ENCODE results near the gene SZT2.

The SZT2 gene

GRCh38 chr1:43441894-43442637 is 52.4 kb downstream of the SZT2 start:
- Histone ChIP-seq H2AFZ (ENCODE audit: low read depth, low read length, severe bottlenecking) (no peak overlapping the region), H3K27ac (ENCODE audit: low read depth, low read length) (no peak overlapping the region), H3K27me3 (ENCODE audit: low read length) (no peaks in the 10 kb centered on the region), H3K9me2 (replicated peaks; ENCODE audit: insufficient read depth, low read length) (no peaks in the 10 kb centered on the region), H3F3A (ENCODE audit: insufficient read depth) (no peaks in the 10 kb centered on the region), H4K20me1 (ENCODE audit: low read depth, low read length) (no peaks in the 10 kb centered on the region), H3K9ac (ENCODE audit: low read length) (no peak overlapping the region), H3K79me2 (ENCODE audit: insufficient read depth, low read length) (no peaks in the 10 kb centered on the region), H3K4me2 (ENCODE audit: low read depth, low read length, poor library complexity, severe bottlenecking) (no peak overlapping the region), H3K4me3 (ENCODE audit: insufficient read depth, low read length, poor library complexity, severe bottlenecking) (no peak overlapping the region), H3K36me3 (ENCODE audit: low read length) (no peaks in the 10 kb centered on the region), H3K9me3 (ENCODE audit: insufficient read depth, low read length) (no peaks in the 10 kb centered on the region)
- TF ChIP-seq EZH2phosphoT487 (conservative IDR thresholded peaks at IDR 0.05; ENCODE audit: low read length) (no peak), CTCF (IDR thresholded peaks at IDR 0.05; ENCODE audit: insufficient read depth, low read length, poor library complexity, severe bottlenecking) (no peak)

- no peaks in the 10 kb centered on the region for H4K20me1 ChIP-seq (ENCODE audit: low read depth, low read length)
- no peaks in the 10 kb centered on the region for H3K9me3 ChIP-seq (ENCODE audit: insufficient read depth, low read length)
- no peaks in the 10 kb centered on the region for H3F3A ChIP-seq (ENCODE audit: insufficient read depth)
- no peak overlapping the region for H2AFZ ChIP-seq (ENCODE audit: low read depth, low read length, severe bottlenecking)
- no peak overlapping the region for H3K9ac ChIP-seq (ENCODE audit: low read length)
- no peaks in the 10 kb centered on the region for H3K36me3 ChIP-seq (ENCODE audit: low read length)
- H3K9me2 ChIP-seq (replicated peaks; ENCODE audit: insufficient read depth, low read length): no peaks in the 10 kb centered on the region
- TF ChIP-seq CTCF (IDR thresholded peaks at IDR 0.05; ENCODE audit: insufficient read depth, low read length, poor library complexity, severe bottlenecking): no peak
- TF ChIP-seq EZH2phosphoT487 (conservative IDR thresholded peaks at IDR 0.05; ENCODE audit: low read length): no peak
- H3K4me3 ChIP-seq (ENCODE audit: insufficient read depth, low read length, poor library complexity, severe bottlenecking): no peak overlapping the region
- no peaks in the 10 kb centered on the region for H3K79me2 ChIP-seq (ENCODE audit: insufficient read depth, low read length)
- H3K27me3 ChIP-seq (ENCODE audit: low read length): no peaks in the 10 kb centered on the region
- H3K27ac ChIP-seq (ENCODE audit: low read depth, low read length): no peak overlapping the region
- H3K4me2 ChIP-seq (ENCODE audit: low read depth, low read length, poor library complexity, severe bottlenecking): no peak overlapping the region
Observed at GRCh38 chr1:43442756-43443155, 53.1 kb downstream of the SZT2 start.

- Histone ChIP-seq H3K9me2 (replicated peaks; ENCODE audit: insufficient read depth, low read length) (no peaks in the 10 kb centered on the region), H3K27ac (ENCODE audit: low read depth, low read length) (no peak overlapping the region), H3F3A (ENCODE audit: insufficient read depth) (no peaks in the 10 kb centered on the region), H3K4me2 (ENCODE audit: low read depth, low read length, poor library complexity, severe bottlenecking) (no peak overlapping the region), H3K79me2 (ENCODE audit: insufficient read depth, low read length) (no peaks in the 10 kb centered on the region), H3K4me3 (ENCODE audit: insufficient read depth, low read length, poor library complexity, severe bottlenecking) (no peak overlapping the region), H3K9ac (ENCODE audit: low read length) (no peak overlapping the region), H3K9me3 (ENCODE audit: insufficient read depth, low read length) (no peaks in the 10 kb centered on the region), H4K20me1 (ENCODE audit: low read depth, low read length) (no peaks in the 10 kb centered on the region), H3K36me3 (ENCODE audit: low read length) (no peaks in the 10 kb centered on the region), H2AFZ (ENCODE audit: low read depth, low read length, severe bottlenecking) (no peak overlapping the region), H3K27me3 (ENCODE audit: low read length) (no peaks in the 10 kb centered on the region)
- TF ChIP-seq CTCF (IDR thresholded peaks at IDR 0.05; ENCODE audit: insufficient read depth, low read length, poor library complexity, severe bottlenecking) (no peak), EZH2phosphoT487 (conservative IDR thresholded peaks at IDR 0.05; ENCODE audit: low read length) (no peak)
Observed at GRCh38 chr1:43443197-43443946, 53.7 kb downstream of the SZT2 start.

Data from SU-DHL-6 (cell line).